HTR-8/SVneo (cell line): ENCODE data around the gene RSRC1.
"Not testable (repeated sequence)": the region's sequence is repeated elsewhere in the genome, so short reads cannot be mapped to it uniquely, and the experiment has no call there.

Experiments used
- DNase-seq: peaks from one replicate; pipeline ENCODE4 v3.0.0; 2011; ENCODE audit warnings: low spot score, mixed read lengths; ENCODE audit not compliant: insufficient read length
- FAIRE-seq: peaks from 2 replicates; lab custom pipeline; 2011; peaks lifted over from hg19 to GRCh38; lab: Jason Lieb, UNC

RSRC1 gene

DNA sequence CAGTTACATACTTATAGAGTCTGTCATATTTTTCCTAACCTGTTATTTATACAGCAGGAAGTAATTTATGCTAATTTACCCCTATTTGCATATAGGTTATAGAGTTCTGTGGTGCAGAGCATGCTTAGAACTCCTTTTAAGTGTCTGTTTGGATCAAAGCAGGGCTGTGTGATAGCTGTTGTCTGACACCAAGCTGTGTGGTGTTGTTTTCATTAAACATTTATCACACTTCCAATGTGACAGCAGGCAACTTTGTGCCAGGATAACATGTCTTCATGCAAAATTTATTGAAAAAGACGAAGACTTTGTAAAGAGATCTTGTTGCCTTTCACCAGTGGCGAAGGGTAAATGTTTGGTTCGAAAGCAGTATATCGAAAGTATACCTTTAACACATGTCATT, 100.2 kb downstream of the RSRC1 start:
- FAIRE-seq (no peak), DNase-seq (no peak)

DNA sequence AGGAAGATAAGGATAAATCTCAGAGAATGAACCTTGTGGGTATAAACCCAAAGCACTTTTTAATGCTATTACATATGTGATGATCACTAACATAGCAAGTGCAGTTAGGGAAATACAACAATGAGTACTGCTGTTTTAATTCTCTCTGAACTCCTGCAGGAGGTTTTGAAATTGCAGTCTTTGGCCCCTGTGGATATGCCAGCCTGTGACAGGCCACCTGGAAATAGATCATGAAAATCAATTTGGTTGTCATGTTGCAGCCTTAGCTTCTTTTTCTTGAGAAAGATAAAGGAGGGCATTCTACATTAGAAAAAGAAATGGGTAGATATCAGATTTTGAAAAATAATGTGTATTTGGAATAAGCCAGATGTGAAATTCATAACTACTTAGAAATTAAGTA, 103.6 kb downstream of the RSRC1 start:
- FAIRE-seq (no peak), DNase-seq (no peak)

DNA sequence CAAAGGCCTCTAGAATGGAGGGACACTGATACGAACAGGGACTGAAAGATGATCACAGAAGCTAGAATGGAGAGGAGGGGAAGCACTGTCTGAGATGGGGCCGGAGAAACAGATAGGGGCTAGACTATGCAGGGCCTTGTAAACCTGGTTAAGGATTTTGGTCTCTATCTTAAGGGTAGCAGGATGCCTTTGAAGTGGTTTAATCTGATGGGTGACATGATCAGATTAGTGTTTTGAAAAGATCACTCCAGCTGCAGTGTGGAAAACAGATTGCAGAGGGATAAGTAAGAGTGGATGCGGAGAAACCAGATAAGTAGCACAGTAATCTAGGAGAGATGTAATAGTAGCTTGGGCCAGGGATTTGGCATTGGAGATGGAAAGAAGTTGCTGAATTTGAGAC, 108.1 kb downstream of the RSRC1 start:
- FAIRE-seq, result no peak

DNA sequence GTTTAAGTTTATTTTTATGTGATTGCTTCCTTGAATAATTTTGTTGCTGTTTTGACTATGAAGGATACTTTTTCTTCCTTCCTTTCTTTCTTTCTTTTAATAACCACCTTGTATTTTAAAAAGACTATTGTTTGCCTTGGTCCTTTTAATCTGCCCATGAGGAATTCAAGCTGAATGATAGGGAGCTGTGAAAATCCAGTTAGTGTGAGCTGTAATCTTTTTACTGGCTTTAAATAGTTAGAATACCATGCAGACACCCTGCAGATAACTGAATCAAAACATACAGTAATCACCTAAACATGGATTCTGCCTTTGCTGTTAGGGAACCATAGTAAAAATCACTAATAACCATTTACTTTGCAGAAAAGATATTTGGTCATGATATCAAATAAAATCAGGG, 110.7 kb downstream of the RSRC1 start:
- FAIRE-seq (no peak), DNase-seq (no peak)

More for the DNA sequence above, 108.1 kb downstream of the RSRC1 start:
- no peak for DNase-seq

DNA sequence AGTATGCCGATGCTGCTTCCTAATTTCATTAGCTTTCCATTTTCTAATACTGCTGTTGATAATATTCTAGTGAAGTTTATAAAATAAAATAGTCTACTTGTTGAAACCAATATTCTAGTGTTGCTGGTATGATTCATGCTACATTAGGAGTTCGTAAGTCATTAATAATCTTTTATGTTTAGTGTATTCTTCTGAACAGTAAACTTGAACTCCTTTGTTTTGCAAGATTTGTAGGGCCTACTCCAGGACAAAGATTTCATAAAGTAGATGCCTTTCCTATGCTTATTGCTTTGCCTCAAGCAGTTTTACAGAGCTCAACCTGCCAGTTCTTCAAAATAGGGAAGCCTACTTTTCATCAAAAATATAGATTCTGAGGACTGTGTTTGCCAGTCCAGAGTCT, 111.5 kb downstream of the RSRC1 start:
- no peak for DNase-seq

DNA sequence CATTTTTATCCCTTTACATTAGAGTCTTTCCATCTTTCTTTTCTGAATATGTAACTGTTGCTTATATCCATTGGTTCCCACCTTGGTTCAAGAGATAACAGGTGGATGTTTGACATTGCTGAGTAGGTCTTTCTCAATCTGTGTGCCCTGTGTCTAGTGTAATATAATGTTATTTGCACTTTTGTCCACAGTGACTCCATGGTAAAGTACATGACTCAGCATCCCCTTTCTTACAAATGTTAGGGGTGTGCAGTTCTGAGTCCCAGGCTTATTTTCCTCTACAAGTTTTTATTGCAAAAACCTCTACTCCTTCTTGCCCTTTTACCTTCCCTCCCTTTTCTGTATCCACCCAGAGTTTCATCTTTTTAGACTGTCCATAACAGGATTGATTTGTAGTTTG, 116.5 kb downstream of the RSRC1 start:
- FAIRE-seq (no peak), DNase-seq (no peak)

More for the DNA sequence above, 111.5 kb downstream of the RSRC1 start:
- FAIRE-seq, result no peak

DNA sequence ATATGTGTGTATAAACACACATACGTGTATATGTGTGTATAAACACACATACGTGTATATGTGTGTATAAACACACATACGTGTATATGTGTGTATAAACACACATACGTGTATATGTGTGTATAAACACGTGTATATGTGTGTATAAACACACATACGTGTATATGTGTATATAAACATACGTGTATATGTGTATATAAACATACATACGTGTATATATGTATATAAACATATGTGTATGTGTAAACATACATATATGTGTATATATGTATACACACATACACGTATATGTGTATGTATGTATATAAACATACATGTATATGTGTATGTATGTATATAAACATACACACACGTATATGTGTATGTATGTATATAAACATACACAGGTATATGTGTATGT, 119.1 kb downstream of the RSRC1 start:
- DNase-seq, FAIRE-seq: not testable (repeated sequence)

DNA sequence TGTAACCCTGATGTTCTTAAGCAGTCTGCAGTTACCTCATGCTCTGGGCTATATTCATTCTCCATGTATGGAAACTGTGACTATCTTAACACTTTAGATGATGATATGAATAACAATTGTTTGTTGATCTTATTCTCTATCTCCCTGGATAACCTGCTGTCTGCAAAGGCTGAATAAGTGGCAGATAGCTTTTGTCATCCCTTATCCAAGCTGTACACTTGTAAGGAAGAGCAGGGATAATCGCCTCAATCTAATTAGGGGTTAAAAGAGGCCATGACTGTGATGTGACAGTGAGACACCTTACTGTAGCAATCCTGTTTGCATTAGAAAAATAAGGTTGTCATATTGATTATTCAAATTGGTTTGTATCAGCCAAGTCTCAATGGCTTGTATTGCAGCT, 123.9 kb downstream of the RSRC1 start:
- FAIRE-seq, result no peak
- DNase-seq, result no peak

DNA sequence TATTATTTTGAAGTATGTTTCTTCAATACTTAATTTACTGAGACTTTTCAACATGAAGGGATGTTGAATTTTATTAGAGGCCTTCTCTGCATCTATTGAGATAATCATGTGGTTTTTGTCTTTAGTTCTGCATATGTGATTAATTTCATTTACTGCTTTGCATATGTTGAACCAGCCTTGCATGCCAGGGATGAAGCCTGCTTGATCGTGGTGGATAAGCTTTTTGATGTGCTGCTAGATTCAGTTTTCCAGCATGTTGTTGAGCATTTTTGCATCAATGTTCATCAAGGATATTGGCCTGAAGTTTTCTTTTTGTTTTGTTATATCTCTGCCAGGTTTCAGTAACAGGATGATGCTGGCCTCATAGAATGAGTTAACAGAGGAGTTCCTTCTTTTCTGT, 134.4 kb downstream of the RSRC1 start:
- DNase-seq (no peak), FAIRE-seq (no peak)

DNA sequence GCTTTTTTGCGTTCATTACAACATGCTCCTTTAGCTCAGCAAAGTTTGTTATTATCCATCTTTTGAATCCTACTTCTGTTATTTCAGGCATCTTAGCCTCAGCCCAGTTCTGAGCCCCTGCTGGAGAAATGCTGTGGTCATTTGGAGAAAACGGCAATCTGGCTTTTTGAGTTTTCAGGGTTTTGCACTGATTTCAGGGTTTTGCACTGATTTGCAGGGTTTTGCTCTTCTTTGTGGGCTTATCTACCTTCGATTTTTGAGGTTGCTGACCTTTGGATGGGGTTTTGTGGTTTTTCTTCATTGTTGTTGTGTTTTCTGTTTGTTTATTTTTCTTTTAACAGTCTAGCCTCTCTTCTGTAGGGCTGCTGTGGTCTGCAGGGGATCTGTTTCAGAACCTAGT, 137.4 kb downstream of the RSRC1 start:
- DNase-seq, result no peak
- FAIRE-seq, result no peak

DNA sequence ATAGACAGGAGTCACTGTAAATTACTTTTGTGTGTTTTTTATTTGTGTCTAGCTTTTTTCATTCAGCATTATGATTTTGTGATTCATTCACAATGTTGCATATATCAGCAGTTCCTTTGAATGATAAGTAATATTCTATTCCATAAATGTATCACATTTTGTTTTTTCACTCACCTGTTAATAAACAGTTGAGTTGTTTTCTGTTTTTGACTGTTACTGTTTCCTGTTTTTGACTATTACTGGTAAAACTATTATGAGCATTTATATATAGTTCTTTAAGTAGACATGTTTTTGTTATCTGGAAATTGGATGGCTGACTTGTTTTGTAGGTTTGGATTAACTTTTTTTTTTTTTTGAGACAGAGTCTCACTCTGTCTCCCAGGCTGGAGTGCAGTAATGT, 138.4 kb downstream of the RSRC1 start:
- DNase-seq (no peak), FAIRE-seq (no peak)

DNA sequence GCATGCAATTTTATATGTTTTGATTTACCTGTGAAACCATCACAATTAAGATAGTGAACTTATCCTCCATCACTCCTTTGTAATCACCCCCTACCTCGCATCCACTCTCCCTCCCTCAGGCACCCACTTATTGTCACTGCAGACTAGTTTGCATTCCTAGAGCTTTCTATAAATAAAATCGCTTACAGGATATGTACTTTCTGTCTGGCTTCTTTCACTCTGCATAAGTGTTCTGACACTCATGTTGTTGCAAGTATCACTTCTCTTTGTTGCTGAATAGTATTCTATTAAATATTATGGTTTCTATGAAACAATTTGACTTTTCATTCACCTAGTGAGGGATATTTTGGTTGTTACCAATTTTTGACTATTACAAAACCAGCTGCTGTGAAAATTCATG, 139.3 kb downstream of the RSRC1 start:
- no peak for DNase-seq
- no peak for FAIRE-seq

DNA sequence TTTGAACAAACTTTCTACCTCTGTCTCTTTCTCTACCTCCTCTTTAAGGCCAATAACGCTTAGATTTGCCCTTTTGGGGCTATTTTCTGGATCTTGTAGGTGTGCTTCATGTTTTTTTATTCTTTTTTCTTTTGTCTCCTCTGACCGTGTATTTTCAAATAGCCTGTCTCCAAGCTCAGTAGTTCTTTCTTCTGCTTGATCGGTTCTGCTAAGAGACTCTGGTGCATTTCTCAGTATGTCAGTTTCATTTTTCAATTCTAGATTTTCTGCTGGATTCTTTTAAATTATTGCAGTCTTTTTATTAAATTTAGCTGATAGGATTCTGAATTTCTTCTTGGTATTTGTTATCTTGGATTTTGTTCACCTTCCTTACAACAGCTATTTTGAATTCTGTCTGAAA, 148.7 kb downstream of the RSRC1 start:
- no peak for DNase-seq
- FAIRE-seq, result no peak

DNA sequence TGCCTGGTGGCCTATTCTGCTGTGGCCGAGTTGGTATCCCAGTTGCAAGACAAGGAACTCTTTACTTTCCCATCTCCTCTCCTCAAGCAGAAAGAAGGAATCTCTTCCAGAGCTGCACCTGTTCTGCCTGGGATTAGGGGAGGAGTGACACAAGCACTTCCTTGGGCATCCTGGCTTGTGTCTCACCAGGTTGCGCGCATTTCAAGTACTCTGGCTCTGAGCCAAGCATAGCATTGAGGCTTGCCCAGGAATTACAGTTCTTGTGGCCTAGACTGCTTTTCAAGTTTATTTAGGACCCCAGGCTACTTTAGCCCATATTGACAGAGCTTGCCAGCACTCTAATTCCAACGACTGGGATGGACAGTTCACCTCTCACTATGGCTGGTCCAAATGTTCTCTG, 150.5 kb downstream of the RSRC1 start:
- FAIRE-seq (no peak), DNase-seq (no peak)

DNA sequence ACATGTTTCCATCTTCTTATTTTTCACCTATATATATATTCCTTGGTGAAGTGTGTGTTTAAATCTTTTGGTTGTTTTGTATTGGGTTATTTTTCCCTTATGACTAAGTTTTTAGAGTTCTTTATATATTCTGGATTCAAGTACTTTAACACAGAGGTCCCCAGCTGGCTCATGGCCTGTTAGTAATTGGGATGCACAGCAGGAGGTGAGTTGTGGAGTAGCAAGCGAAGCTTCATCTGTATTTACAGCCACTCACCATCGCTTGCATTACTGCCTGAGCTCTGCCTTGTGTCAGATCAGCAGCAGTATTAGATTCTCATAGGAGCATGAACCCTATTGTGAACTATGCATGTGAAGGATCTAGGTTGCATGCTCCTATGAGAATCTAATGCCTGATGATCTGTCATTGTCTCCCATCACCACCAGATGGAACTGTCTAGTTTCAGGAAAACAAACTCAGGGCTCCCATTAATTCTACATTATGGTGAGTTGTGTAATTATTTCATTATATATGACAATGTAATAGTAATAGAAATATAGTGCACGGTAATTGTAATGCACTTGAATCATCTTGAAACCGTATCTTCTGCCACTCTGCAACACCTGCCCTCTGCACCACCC, 151.6 kb downstream of the RSRC1 start:
- peak; percentile 46 for FAIRE-seq
- no peak for DNase-seq

DNA sequence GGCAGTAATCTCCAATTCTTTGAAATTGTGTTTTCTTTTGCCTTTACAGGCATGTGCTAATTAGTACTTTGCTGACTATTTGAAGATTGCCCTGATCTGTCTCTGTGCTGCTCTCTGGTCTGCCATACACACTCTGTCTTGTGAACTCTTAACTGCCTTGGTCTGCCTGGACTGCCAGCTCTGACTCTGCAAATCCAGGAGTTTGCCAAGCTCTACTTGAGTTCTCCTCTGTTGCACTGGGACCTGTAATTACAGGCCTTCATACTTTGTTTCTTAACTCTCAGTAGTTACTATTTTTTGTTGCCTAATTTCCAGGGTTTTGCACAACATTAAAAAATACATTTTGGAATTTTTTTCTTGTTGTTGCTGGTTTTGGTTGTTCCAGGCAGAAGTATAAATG, 155.0 kb downstream of the RSRC1 start:
- FAIRE-seq (no peak), DNase-seq (no peak)

DNA sequence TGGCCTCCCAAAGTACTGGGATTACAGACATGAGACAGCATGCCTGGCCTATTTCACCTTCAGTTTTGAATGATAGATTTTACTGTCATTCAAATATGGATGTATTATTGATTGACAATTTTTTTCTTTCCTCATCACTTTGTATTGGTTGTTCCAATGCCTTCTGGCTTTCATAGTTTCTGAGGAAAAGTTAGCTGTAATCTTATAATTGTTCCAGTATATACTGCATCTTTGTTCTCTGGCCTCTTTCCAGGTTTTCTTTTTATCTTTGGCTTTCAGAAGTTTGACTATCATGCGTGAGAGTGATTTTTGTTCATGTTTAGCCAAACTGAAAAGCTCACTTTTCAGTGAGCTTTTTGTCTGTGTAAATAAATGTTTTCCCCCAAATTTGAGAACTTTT, 157.1 kb downstream of the RSRC1 start:
- DNase-seq, result no peak
- FAIRE-seq, result no peak

DNA sequence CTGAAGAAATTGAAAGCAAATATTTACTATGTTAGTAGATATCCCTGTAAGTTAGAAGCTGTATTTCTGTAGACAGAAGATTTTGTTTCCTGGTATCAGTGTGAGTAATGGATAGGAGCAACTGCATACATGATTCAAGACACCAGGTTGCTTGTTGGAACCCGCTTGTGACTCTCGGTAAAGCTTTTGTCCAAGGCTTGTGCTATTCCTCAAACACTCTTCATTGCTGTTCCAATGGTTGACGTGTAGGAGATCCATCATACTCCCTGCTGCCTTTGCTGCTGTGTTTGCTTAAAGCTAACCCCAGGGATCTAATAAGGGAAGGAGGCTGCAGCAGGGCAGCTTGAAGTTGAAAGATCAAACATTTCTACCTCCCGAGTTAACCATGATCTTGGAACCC, 160.1 kb downstream of the RSRC1 start:
- DNase-seq (no peak), FAIRE-seq (no peak)

DNA sequence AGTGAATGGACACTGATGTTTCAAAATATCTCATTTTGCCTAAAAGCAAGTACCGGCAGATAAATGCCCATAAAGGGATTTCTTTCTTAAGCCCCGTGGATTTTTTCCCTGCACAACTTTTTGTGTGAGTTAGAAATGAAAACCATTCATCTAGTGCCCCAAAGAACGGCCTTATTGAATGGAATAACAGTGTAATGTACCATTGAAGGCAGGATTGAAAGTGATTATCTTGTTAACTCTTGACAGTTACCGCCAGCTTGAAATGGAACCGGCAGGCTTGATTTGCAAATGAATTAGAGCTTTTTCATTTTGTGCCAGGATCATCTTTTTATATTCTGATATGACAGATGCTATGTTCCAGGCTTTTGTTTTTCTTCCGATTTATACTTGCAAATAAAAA, 162.2 kb downstream of the RSRC1 start:
- no peak for FAIRE-seq
- DNase-seq, result no peak

DNA sequence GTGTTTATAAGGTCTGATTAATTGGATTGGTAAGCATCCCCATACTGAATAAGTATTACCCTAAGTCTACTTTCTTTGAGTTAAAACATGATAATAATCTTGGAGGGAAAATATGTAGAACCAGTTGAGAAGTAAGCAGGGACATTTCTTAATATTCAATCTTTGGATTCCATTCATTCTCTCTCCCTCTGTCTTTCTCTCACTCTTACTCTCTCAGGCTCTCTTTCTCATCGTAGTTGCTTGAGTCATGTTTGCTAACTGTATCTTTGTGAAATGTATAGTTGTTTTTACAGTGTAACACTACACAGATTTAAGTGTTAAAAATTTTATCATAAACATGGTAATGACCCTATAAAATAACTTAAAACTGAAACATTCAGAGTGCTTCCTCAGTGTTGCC, 163.8 kb downstream of the RSRC1 start:
- DNase-seq, result no peak
- no peak for FAIRE-seq

DNA sequence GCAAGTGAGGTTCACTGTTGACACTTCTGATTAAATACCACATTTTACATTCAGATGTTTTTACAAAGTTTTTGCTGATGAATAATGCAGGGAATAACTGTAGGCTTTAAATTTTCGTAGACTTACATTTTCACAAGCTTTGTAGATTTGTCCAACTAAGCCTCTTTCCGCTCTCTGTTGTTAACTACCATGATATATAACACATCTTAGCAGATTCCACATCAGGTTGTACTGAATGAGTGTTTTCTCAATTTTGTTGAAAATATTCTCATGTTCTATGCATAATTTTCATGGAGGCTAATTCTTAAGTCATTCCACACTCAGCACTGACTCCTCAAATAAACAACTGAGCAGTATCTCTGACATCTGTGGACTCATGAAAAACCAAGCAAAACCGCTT, 168.3 kb downstream of the RSRC1 start:
- FAIRE-seq, result no peak

DNA sequence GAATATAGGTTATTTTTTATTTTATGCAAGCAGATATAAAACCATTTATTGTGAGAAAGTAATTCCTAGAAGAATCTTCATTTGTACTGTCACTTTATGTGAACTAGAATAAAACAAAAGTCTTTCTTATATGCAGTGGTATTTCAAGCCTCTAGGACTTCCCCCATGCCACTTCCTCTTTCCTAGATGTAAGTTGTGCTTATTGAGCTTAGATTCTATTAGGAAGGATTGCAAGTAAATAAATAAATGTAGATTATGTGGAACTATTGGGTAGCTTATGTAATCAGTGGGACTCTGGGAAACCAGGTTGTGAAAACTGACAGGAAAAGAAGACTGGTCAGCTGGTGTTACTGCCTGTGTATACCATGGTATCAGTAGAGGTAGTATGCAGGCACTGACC, 169.7 kb downstream of the RSRC1 start:
- DNase-seq, result no peak
- FAIRE-seq, result no peak

More for the DNA sequence above, 168.3 kb downstream of the RSRC1 start:
- DNase-seq, result no peak

DNA sequence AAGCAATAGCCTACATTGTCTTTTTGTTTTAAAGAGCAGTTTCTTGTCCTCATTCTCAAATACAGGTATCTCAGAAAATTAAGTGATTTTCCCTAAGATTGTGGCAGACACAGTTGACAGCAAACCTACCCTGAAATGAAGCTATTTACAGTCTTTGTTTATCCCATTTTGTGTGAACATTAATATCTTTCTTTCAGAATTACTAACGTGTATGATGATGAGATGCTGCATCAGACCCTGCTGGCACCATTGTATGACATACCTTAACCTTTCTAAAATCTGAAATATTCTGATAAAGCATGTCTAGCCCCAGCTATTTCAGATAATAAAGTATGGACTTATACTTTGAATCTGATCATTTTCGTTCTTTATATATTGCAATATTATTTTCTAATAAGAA, 185.9 kb downstream of the RSRC1 start:
- no peak for FAIRE-seq
- no peak for DNase-seq
